K562 (cell line): ENCODE results near the gene AKAP6. TPM values are rescaled to one million over a fixed set of nuclear protein-coding genes. Genes with fewer than 3 reads are reported as not detected.
"Not testable (repeated sequence)": the region's sequence is repeated elsewhere in the genome, so short reads cannot be mapped to it uniquely, and the experiment has no call there.

Experiments
- ATAC-seq: fragments of 200-7000 bp; cut with Tn5 transposase; 3 replicates; pipeline ENCODE4 v1.9.1; 2020; ENCODE audit warnings: moderate library complexity
- BruUV-seq: library from RNA; stranded (reverse); fragments of 400-500 nt; replicated peaks from 2 replicates; lab custom pipeline; 2021; lab: Mats Ljungman, UMichigan
- CTCF ChIA-PET: fragments of 300-600 bp; formaldehyde crosslinking; extraction: SDS; loops from one replicate; lab custom pipeline; 2021; ENCODE audit warnings: low intra/inter-chr PET ratio; lab: Yijun Ruan, JAX
- POLR2A ChIA-PET: fragments of 300-600, 350-650 bp; sonication (Branson Sonifier 250); formaldehyde crosslinking; extraction: SDS; loops from one replicate; lab custom pipeline; 2021; ENCODE audit warnings: antibody characterized with exemption, inconsistent platforms; lab: Yijun Ruan, JAX
- DNase-seq, 4 experiments: peaks; one replicate each; pipeline versions ENCODE4 v3.0.0 to v3.0.0-alpha.2; 2011 to 2018; ENCODE audit warnings: low spot score in 3 of 4, mixed read lengths in 3 of 4; ENCODE audit errors: extremely low read depth in 1 of 4
- FAIRE-seq: peaks from 2 replicates; lab custom pipeline; 2011; peaks lifted over from hg19 to GRCh38; lab: Jason Lieb, UNC
- H2AFZ ChIP-seq: 2 replicates; pipeline ENCODE4 v1.6.0; 2011; ENCODE audit warnings: low read depth, low read length, control low read depth, inconsistent platforms
- H3K27ac ChIP-seq: fragments of 200-600 bp; 3 replicates; pipeline ENCODE4 v1.8.0; 2011; ENCODE audit warnings: low read depth, mild to moderate bottlenecking, control low read depth, inconsistent platforms, low read length, moderate library complexity, mixed read lengths; ENCODE audit errors: extremely low read depth
- H3K27me3 ChIP-seq, 2 experiments: fragments of 300-600 bp in 1 of 2; 2 replicates in 1 of 2; 3 replicates in 1 of 2; pipeline versions ENCODE4 v1.6.0 to v1.8.0; 2011; ENCODE audit warnings: inconsistent platforms in 2 of 2, low read length in 2 of 2, mild to moderate bottlenecking in 1 of 2, mixed read lengths in 1 of 2, moderate library complexity in 1 of 2; ENCODE audit not compliant: control insufficient read depth in 2 of 2, insufficient read depth in 2 of 2
- H3K36me3 ChIP-seq: fragments of 300-600 bp; 3 replicates; pipeline ENCODE4 v1.8.0; 2011; ENCODE audit warnings: mild to moderate bottlenecking, low read length, inconsistent platforms; ENCODE audit not compliant: control insufficient read depth, insufficient read depth
- H3K4me1 ChIP-seq, 2 experiments: fragments of 200-600 bp in 1 of 2; replicated peaks in 1 of 2; 2 replicates in 1 of 2; 3 replicates in 1 of 2; pipeline versions ENCODE4 v1.5.1 to v1.8.0; 2011; ENCODE audit warnings: inconsistent platforms in 2 of 2, low read length in 2 of 2, mild to moderate bottlenecking in 1 of 2, mixed read lengths in 1 of 2, moderate library complexity in 1 of 2; ENCODE audit not compliant: control insufficient read depth in 2 of 2, insufficient read depth in 2 of 2
- H3K4me2 ChIP-seq: 2 replicates; pipeline ENCODE4 v1.6.1; 2011; ENCODE audit warnings: low read length, control low read depth, inconsistent platforms, mixed read lengths; ENCODE audit not compliant: insufficient read depth
- H3K4me3 ChIP-seq: fragments of 200-600 bp; sonication (generic), shearing (Covaris generic); 2 replicates; pipeline ENCODE4 v1.5.1; 2016; ENCODE audit warnings: control low read depth, inconsistent platforms
- H3K79me2 ChIP-seq: fragments of 200-600 bp; 3 replicates; pipeline ENCODE4 v1.8.0; 2011; ENCODE audit warnings: low read length, inconsistent platforms; ENCODE audit not compliant: control insufficient read depth, insufficient read depth
- H3K9ac ChIP-seq, 2 experiments: 2 replicates each; pipeline versions ENCODE4 v1.6.0 to v1.6.1; 2011; ENCODE audit warnings: low read depth in 2 of 2, low read length in 2 of 2, control low read depth in 1 of 2, inconsistent platforms in 1 of 2, mild to moderate bottlenecking in 1 of 2, mixed read lengths in 1 of 2; ENCODE audit not compliant: insufficient read depth in 1 of 2
- H3K9me1 ChIP-seq: one replicate; pipeline ENCODE4 v1.6.0; 2011; ENCODE audit warnings: inconsistent platforms, mild to moderate bottlenecking, low read length, moderate library complexity; ENCODE audit not compliant: control insufficient read depth, insufficient read depth
- H3K9me3 ChIP-seq: replicated peaks from 2 replicates; pipeline ENCODE4 v1.5.1; 2011; ENCODE audit warnings: low read depth, low read length, inconsistent platforms; ENCODE audit not compliant: control insufficient read depth, insufficient read depth
- H4K20me1 ChIP-seq: replicated peaks from 2 replicates; pipeline ENCODE4 v1.6.1; 2011; ENCODE audit warnings: low read length, inconsistent platforms, mixed read lengths; ENCODE audit not compliant: control insufficient read depth, insufficient read depth
- C11orf30 ChIP-seq: fragments of 450-650 bp; IDR thresholded peaks from 2 replicates; pipeline ENCODE4 v1.6.1; 2016; ENCODE audit warnings: low read depth, mild to moderate bottlenecking
- DPF2 ChIP-seq: fragments of 450-650 bp; IDR thresholded peaks from 2 replicates; pipeline ENCODE4 v1.6.1; 2016
- NFE2 ChIP-seq: IDR thresholded peaks from 2 replicates; pipeline ENCODE4 v1.6.1; 2014; ENCODE audit warnings: antibody characterized with exemption, low read depth
- SMARCA4 ChIP-seq: fragments of 450-650 bp; IDR thresholded peaks from 2 replicates; pipeline ENCODE4 v1.6.1; 2016
- ZNF253 ChIP-seq: fragments of 250-450 bp; sonication (Bioruptor Pico); conservative IDR thresholded peaks from 2 replicates; pipeline ENCODE4 v1.6.1; 2021; ENCODE audit warnings: mild to moderate bottlenecking
- ZNF316 ChIP-seq: fragments of 450-650 bp; IDR thresholded peaks from 2 replicates; pipeline ENCODE4 v1.6.1; 2016
- ZNF512 ChIP-seq: IDR thresholded peaks from 2 replicates; pipeline ENCODE4 v1.6.1; 2016; ENCODE audit warnings: missing genetic modification characterization, missing compliant biosample characterization
- WGBS: fragments of 100-300 bp; shearing (Covaris generic); methylation state at CpG from one replicate; pipeline ENCODE4 v1.1.6; 2016; ENCODE audit warnings: low coverage, mixed read lengths; ENCODE audit not compliant: insufficient coverage; ENCODE audit errors: missing lambda C conversion rate; 5-methylcytosine and 5-hydroxymethylcytosine counted together
- in situ Hi-C: fragments of 300-500 bp; cut with MboI; formaldehyde crosslinking; loops from 4 replicates; pipeline ENCODE4 v1.15.0; 2018; ENCODE audit warnings: inconsistent platforms, mixed read lengths
- intact Hi-C: fragments of 100-400 bp; cut with micrococcal nuclease; formaldehyde crosslinking; loops from 2 replicates; pipeline ENCODE4 v1.14.2; 2022
- polyA plus RNA-seq, 8 experiments: library from polyadenylated mRNA; depleted of rRNA in 4 of 8; stranded (reverse) in 5 of 8; unstranded in 3 of 8; fragments of >200 nt; fragmentation: Nextera tagmentation in 2 of 8; fragmentation: Illumina TruSeq in 1 of 8; extraction: Ambion mirVana in 2 of 8; extraction: Trizol in 1 of 8; gene quantifications; 2 replicates each; pipeline versions ENCODE4 v1.2.1 to v1.2.3, GENCODE V29; 2011 to 2014; ENCODE audit warnings: inconsistent platforms in 1 of 8, missing spikeins in 1 of 8
- total RNA-seq, 7 experiments: library from RNA; depleted of rRNA in 6 of 7; stranded (reverse); fragments of >200 nt in 6 of 7; fragmentation: Illumina TruSeq in 2 of 7; extraction: Trizol in 2 of 7; gene quantifications; 2 replicates each; pipeline versions ENCODE4 v1.2.1 to v1.2.3, GENCODE V29; 2011 to 2021; ENCODE audit warnings: low replicate concordance in 1 of 7

Gene AKAP6
- total and polyA plus RNA-seq, 9 of the 15 experiments (the other 6 are each of a cell fraction or from before 2014, with no cell fraction given), result 0.03 to 1.7 (median 0.48) TPM

- no peaks in the 10 kb centered on the region for H3K9me1 ChIP-seq
- TF ChIP-seq ZNF253 (CRISPR knock-in tag) (no peak), ZNF512 (0 out of 2 replicates have a peak, but pooled peaks have one; percentile 0)
- H3K36me3 ChIP-seq, result no peaks in the 10 kb centered on the region
- H3K9ac ChIP-seq, result no peak overlapping the region
- no peaks in the 10 kb centered on the region for H3K79me2 ChIP-seq
- H3K27me3 ChIP-seq, result no peaks in the 10 kb centered on the region
- BruUV-seq, result no TSS peak
- DNase-seq (no peak), FAIRE-seq (no peak), ATAC-seq (no peak)
- H3K4me1 ChIP-seq, result peaks cover 0 to 10% of the 10 kb centered on the region in 2 experiments; a peak in 3 of 5 replicates
- POLR2A ChIA-PET, result no interaction called here
- in situ Hi-C loops (no loop called here), intact Hi-C loops (no loop called here)
- no peak overlapping the region for H2AFZ ChIP-seq
- CTCF ChIA-PET, result no interaction called here
- no peaks in the 10 kb centered on the region for H4K20me1 ChIP-seq
- 42% methylated on average over 2 of the region's 2 CpGs for WGBS
- no peak overlapping the region for H3K27ac ChIP-seq
- H3K4me3 ChIP-seq, result no peak overlapping the region
- no peaks in the 10 kb centered on the region for H3K9me3 ChIP-seq
- no peak overlapping the region for H3K4me2 ChIP-seq
Observed at GRCh38 chr14:32372154-32372553, 43.1 kb downstream of the AKAP6 start.

GRCh38 chr14:32373174-32373573, 44.1 kb downstream of the AKAP6 start:
- intact Hi-C loops, in situ Hi-C loops, H4K20me1 ChIP-seq, H3K27me3 ChIP-seq, BruUV-seq, ATAC-seq, H3K4me1 ChIP-seq, H3K9me3 ChIP-seq, H3K9ac ChIP-seq, H3K9me1 ChIP-seq, FAIRE-seq, H3K36me3 ChIP-seq, H3K4me3 ChIP-seq, H3K79me2 ChIP-seq, CTCF ChIA-PET: not testable (repeated sequence)
- peak in 2 of 4 experiments; percentile 14 to 31 for DNase-seq
- POLR2A ChIA-PET, result interaction anchor here (1.0 kb wide), 1 partner anchor 604 kb away, joined by 3 read pairs; no protein-coding TSS in a partner anchor
- peak overlapping the region; percentile 11; the same call in 1 of the 2 replicates for H3K4me2 ChIP-seq
- peak overlapping the region; percentile 66 for H2AFZ ChIP-seq
- WGBS, result 14% methylated on average over 3 of the region's 3 CpGs
- TF ChIP-seq C11orf30, result peak; percentile 29; the same call in 1 of the 2 replicates
- 0 out of 2 replicates have a peak, but pooled peaks have one; percentile 12 for TF ChIP-seq SMARCA4
- TF ChIP-seq ZNF316, result peak; percentile 30; the same call in 1 of the 2 replicates
- TF ChIP-seq NFE2, result peak; percentile 51; the same call in 1 of the 2 replicates
- TF ChIP-seq DPF2, result peak; percentile 64
- H3K27ac ChIP-seq, result 0 out of 3 replicates have a peak overlapping the region, but pooled peaks have one; percentile 22
